Hematopoietic multipotent progenitor cell treated with erythropoietin and hydrocortisone succinate and interleukin-3 and kit ligand, for 4 days (in vitro differentiated cells): ENCODE data around the gene ANTXRL.
"Not testable (repeated sequence)": the region's sequence is repeated elsewhere in the genome, so short reads cannot be mapped to it uniquely, and the experiment has no call there.

Source experiments
- DNase-seq: peaks from one replicate; pipeline ENCODE4 v3.0.0-alpha.2; 2015

ANTXRL gene

GRCh38 chr10:46310851-46311250 lies 24.1 kb downstream of the ANTXRL start:
- no peak for DNase-seq

- no peak for DNase-seq
Measured at GRCh38 chr10:46311501-46311951, 24.7 kb downstream of the ANTXRL start.

- DNase-seq: not testable (repeated sequence)
Measured at GRCh38 chr10:46311961-46312431, 25.2 kb downstream of the ANTXRL start.

- no peak for DNase-seq
Measured at GRCh38 chr10:46312953-46313352, 26.2 kb downstream of the ANTXRL start.

GRCh38 chr10:46314071-46314470 lies 27.3 kb downstream of the ANTXRL start:
- no peak for DNase-seq

- not testable (repeated sequence) for DNase-seq
Measured at GRCh38 chr10:46315071-46315860, 28.5 kb downstream of the ANTXRL start.

GRCh38 chr10:46317370-46317769 lies 30.6 kb downstream of the ANTXRL start:
- DNase-seq: no peak

- DNase-seq: no peak
Measured at GRCh38 chr10:46317889-46318288, 31.1 kb downstream of the ANTXRL start.

- no peak for DNase-seq
Measured at GRCh38 chr10:46318799-46319198, 32.0 kb downstream of the ANTXRL start.

- no peak for DNase-seq
Measured at GRCh38 chr10:46319389-46319788, 32.6 kb downstream of the ANTXRL start.

GRCh38 chr10:46321770-46322169 lies 35.0 kb downstream of the ANTXRL start:
- DNase-seq: no peak

- no peak for DNase-seq
Measured at GRCh38 chr10:46323176-46323575, 36.4 kb downstream of the ANTXRL start.

GRCh38 chr10:46325021-46325420 lies 38.2 kb downstream of the ANTXRL start:
- DNase-seq: peak; percentile 28

- DNase-seq: no peak
Measured at GRCh38 chr10:46326066-46326465, 39.3 kb downstream of the ANTXRL start.

- DNase-seq: no peak
Measured at GRCh38 chr10:46326971-46327370, 40.2 kb downstream of the ANTXRL start.

- no peak for DNase-seq
Measured at GRCh38 chr10:46327685-46328084, 40.9 kb downstream of the ANTXRL start.

GRCh38 chr10:46328853-46329689 lies 42.3 kb downstream of the ANTXRL start:
- DNase-seq: no peak

GRCh38 chr10:46329690-46330016 lies 42.9 kb downstream of the ANTXRL start:
- no peak for DNase-seq

- no peak for DNase-seq
Measured at GRCh38 chr10:46330894-46331293, 44.1 kb downstream of the ANTXRL start.

GRCh38 chr10:46365484-46365883 lies 78.7 kb downstream of the ANTXRL start:
- DNase-seq: not testable (repeated sequence)

GRCh38 chr10:46367209-46367608 lies 80.4 kb downstream of the ANTXRL start:
- DNase-seq: not testable (repeated sequence)

- DNase-seq: not testable (repeated sequence)
Measured at GRCh38 chr10:46367666-46368240, 81.0 kb downstream of the ANTXRL start.

GRCh38 chr10:46368956-46369355 lies 82.2 kb downstream of the ANTXRL start:
- not testable (repeated sequence) for DNase-seq

GRCh38 chr10:46374410-46374809 lies 87.6 kb downstream of the ANTXRL start:
- not testable (repeated sequence) for DNase-seq
